ENCODE measurements around the gene TDRD9. TPM values are rescaled to one million over a fixed set of nuclear protein-coding genes. Genes with fewer than 3 reads are reported as not detected.

TDRD9 gene
- total RNA-seq, 1 donor from 2014 or later, result not detected

DNA sequence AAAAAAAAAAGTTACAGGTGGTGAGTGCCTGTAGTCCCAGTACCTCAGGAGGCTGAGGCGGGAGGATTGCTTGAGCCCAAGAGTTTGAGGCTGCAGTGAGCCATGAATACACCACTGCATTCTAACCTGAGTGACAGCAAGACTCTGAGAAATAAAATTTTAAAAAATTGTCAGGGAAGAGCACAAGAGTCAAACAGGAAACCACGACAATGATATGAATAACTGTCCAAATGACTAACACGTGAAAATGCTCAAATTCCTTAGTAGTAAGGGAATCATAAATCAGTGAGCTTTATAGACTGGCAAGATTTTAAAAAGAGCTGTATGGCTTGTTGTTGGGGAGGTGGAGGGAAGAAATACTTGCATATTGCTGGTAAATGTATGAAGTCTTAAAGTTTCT, 144.3 kb downstream of the TDRD9 start:
- no peak for DNase-seq (ENCODE audit: low spot score, unreplicated experiment)
- Mint-ChIP-seq H3K36me3 (ENCODE audit: insufficient read depth) (no peaks in the 10 kb centered on the region), H3K4me3 (ENCODE audit: low read depth) (no peak overlapping the region), H3K27ac (no peak overlapping the region), H3K9me3 (ENCODE audit: low read depth) (peaks cover 13% of the 10 kb centered on the region), H3K4me1 (ENCODE audit: low read depth) (no peaks in the 10 kb centered on the region), H3K27me3 (peaks cover 39% of the 10 kb centered on the region)
- no peak for TF ChIP-seq CTCF (IDR thresholded peaks at IDR 0.05; ENCODE audit: unreplicated experiment)

- no peak overlapping the region for H3K27ac Mint-ChIP-seq
- H3K9me3 Mint-ChIP-seq (ENCODE audit: low read depth), result peaks cover 12% of the 10 kb centered on the region
- H3K4me3 Mint-ChIP-seq (ENCODE audit: low read depth), result no peak overlapping the region
- no peak for TF ChIP-seq CTCF (IDR thresholded peaks at IDR 0.05; ENCODE audit: unreplicated experiment)
- no peak for DNase-seq (ENCODE audit: low spot score, unreplicated experiment)
- peaks cover 39% of the 10 kb centered on the region for H3K27me3 Mint-ChIP-seq
- no peaks in the 10 kb centered on the region for H3K36me3 Mint-ChIP-seq (ENCODE audit: insufficient read depth)
- H3K4me1 Mint-ChIP-seq (ENCODE audit: low read depth), result peaks cover 2% of the 10 kb centered on the region
Observed at GRCh38 chr14:104073764-104074163, 145.5 kb downstream of the TDRD9 start.

DNA sequence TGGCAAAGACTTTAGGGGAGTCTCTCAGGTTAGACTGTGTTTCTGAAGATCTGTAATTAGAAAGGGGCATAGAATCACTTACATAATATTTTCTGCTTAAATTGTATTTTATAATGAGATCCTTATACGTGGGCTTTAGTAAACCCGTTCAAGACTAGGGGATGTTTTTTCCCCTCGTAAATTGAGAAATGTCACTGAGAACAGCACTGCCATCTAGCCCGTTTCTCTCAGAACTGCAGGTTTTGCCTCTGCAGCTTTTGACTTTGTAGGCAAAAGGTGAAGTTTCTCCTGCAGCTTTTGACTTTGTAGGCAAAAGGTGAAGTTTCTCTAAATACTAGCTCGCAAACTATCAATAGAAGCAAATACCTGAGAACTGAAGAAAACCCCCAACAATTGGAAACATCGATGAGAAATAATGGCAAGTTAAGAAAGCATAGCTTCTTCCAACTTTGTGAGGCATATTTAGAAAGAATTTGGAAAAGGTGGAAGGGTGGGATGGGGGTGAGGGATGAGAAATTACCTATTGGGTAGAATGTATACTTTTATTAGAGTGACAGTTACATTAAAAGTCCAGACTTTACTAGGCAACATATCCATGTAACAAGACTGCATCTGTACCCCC, 147.4 kb downstream of the TDRD9 start:
- peaks cover 2% of the 10 kb centered on the region for H3K4me1 Mint-ChIP-seq (ENCODE audit: low read depth)
- H3K4me3 Mint-ChIP-seq (ENCODE audit: low read depth), result no peak overlapping the region
- H3K9me3 Mint-ChIP-seq (ENCODE audit: low read depth), result peaks cover 12% of the 10 kb centered on the region
- TF ChIP-seq CTCF (IDR thresholded peaks at IDR 0.05; ENCODE audit: unreplicated experiment), result peak; percentile 61
- H3K27ac Mint-ChIP-seq, result no peak overlapping the region
- DNase-seq (ENCODE audit: low spot score, unreplicated experiment), result no peak
- H3K27me3 Mint-ChIP-seq, result peaks cover 26% of the 10 kb centered on the region
- no peaks in the 10 kb centered on the region for H3K36me3 Mint-ChIP-seq (ENCODE audit: insufficient read depth)

- Mint-ChIP-seq H3K4me3 (ENCODE audit: low read depth) (no peak overlapping the region), H3K36me3 (ENCODE audit: insufficient read depth) (no peaks in the 10 kb centered on the region), H3K27ac (no peak overlapping the region), H3K9me3 (ENCODE audit: low read depth) (peaks cover 12% of the 10 kb centered on the region), H3K4me1 (ENCODE audit: low read depth) (peaks cover 2% of the 10 kb centered on the region), H3K27me3 (peaks cover 26% of the 10 kb centered on the region)
- DNase-seq (ENCODE audit: low spot score, unreplicated experiment), result no peak
- no peak for TF ChIP-seq CTCF (IDR thresholded peaks at IDR 0.05; ENCODE audit: unreplicated experiment)
Observed at GRCh38 chr14:104076743-104077142, 148.5 kb downstream of the TDRD9 start.

DNA sequence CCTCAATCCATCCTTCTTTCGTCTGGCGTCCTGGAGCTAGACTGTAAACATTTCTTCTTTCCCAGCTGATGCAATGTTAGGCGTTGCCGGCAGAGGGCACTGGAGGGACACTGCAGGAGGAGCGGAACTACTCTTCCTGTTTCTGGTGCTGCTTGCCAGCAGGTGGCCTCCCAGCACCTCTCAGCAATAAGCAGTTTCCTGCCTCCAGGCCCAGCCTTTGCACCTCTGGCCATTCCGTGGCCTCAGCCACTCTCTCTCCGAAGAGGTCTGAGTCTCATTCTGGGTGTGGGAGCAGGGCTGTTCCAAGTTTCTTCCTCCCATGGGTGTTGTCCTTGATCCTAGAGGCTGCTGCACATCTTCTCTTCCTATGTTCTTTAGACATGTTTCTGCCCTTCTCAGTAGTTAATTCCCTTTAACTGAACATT, 149.8 kb downstream of the TDRD9 start:
- peak; percentile 99 for TF ChIP-seq CTCF (IDR thresholded peaks at IDR 0.05; ENCODE audit: unreplicated experiment)
- Mint-ChIP-seq H3K27me3 (peaks cover 31% of the 10 kb centered on the region), H3K27ac (no peak overlapping the region), H3K4me1 (ENCODE audit: low read depth) (peaks cover 2% of the 10 kb centered on the region), H3K9me3 (ENCODE audit: low read depth) (peaks cover 8% of the 10 kb centered on the region), H3K4me3 (ENCODE audit: low read depth) (no peak overlapping the region), H3K36me3 (ENCODE audit: insufficient read depth) (no peaks in the 10 kb centered on the region)
- peak; percentile 87 for DNase-seq (ENCODE audit: low spot score, unreplicated experiment)
